Left renal cortex interstitium (tissue), 4 donors: ENCODE data around the gene ZSWIM6. TPM values are rescaled to one million over a fixed set of nuclear protein-coding genes. Genes with fewer than 3 reads are reported as not detected.

Experiments used
- DNase-seq, 4 donors: peaks; one replicate each; pipeline ENCODE4 v3.0.0-alpha.2; 2013; ENCODE audit warnings: low read depth in 4 of 4, low spot score in 2 of 4, missing footprints in 1 of 4
- polyA plus RNA-seq, 4 donors: library from polyadenylated mRNA; unstranded; fragments of 120-200 nt; gene quantifications; one replicate each; pipeline ENCODE4 v1.2.1, GENCODE V29; 2013; ENCODE audit not compliant: insufficient read length in 4 of 4

Gene ZSWIM6
- polyA plus RNA-seq, 4 donors: 22.3 to 35.4 (median 26.9) TPM

DNA sequence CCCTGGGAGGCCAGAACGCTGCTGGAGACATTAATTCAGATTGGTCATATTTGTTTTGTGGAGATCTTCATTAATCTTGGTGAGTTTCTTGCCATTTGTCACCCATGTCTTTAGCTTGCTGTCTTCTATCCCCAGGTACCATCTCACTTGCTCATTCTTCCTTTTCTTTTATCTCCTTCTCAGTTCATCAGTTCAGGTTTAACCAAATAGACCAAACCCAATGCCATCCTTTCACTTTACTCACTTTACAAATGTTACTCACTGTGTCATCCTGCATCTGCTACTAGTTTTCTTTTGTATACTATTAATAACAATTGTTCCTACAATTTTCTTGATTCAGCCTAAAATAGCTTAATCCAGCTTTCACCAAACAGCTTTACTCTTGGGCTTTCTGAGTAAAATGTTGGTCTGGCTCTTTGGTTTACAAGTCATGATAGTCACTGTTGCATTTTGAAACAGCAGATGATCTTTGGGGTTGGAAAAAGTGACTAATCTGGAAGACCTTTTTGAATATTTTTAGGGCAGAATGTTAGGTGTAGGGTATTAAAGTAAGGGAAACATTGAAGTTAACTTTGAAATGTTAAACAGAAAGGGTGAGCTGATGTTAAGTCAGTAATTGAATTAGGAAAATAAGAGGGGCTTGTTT, 246.9 kb downstream of the ZSWIM6 start:
- no peak for DNase-seq

DNA sequence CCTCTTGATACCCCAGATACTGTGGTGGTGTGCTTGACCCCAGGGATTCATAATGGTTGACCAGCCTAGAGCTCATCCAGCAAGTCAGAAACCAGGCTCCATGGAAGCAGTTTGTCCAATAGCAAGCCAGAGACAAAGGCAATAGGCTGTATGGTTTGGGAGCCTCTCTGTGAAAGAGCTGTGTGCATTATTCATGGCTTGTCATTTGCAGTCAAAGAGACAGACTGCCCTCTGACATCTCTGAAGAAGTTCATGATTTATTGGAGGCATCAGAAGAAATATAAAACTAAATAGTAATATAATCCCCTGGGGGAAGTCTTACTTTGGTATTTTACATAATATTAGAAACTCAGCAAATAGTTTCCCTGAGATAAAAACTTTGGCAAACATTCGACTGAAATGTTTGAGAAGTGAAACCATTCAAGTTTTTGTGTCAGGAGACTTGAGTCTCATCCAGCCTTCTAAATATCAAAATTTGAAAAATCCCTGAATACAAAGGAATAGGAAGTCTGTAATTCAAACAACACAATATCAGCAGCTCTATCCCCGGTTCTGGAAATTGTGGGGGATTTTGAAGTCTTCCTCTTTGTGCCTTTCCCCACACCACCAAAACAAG, 250.3 kb downstream of the ZSWIM6 start:
- DNase-seq: no peak

DNA sequence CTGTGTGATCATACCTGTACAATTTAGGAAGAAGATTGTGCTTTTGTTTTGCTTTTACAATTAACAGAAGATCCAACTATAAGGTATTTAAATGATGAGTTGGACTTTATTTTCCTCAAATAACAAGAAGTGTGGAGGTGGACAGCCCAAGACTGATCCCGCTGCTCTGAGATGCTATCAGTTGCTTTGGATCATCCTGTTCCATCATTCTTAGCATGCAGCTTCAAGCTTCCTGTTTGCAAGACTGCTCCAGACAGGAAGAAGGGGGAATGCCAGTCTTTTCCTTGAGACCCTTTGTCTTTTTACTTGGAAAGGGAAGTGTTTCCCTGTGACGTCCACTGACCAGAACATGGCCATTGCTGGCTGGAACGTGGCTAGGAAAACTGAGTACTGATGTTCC, 250.8 kb downstream of the ZSWIM6 start:
- no peak for DNase-seq

DNA sequence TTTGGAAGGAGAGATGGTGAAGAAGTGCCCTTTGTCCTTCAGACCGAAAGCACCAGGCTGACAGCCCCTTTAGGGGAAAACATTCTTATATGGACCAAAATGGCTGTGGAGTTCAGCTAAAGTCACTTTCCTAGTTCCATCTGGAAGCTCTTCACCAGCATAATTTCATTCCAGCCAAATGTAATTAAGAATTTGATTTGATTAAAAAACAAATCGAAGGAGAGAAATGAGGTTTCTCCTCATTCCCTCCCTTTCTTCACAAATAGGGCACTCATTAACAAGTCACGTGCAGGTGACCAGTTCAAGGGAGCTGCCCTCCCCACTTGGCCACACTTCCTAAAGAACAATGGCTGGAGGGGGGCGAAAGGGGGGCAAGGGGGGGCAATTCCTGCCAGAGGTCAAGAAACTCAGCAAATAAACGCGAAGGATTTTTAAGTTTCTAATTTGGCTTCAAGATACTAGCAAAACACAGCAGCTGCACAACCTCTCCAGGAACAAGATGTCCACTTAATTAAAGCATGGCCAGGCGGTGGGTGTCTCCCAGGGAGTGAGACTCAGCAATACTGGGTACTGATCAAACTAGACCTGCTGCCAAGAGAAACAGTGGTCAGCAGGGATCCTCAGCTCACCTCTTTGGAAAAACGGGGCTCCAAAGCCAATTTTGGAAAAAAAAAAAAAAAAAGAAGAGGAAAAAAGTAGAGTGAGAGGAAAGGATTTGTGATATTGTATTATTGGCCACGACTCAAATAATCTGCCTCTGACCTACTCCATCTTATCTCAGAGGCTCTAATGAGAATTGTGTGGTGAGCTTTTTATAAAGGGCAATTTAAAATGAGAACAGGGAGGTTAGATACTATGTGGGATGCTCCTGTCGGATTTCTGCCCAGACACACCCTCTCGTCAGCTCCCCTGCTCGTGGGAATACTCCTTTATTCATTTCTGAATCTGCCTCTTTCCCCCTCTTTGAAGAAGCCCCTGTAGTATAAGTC, 254.3 kb downstream of the ZSWIM6 start:
- no peak for DNase-seq

- DNase-seq: no peak
Observed at GRCh38 chr5:61587125-61587524, 255.1 kb downstream of the ZSWIM6 start.

- DNase-seq: no peak
Observed at GRCh38 chr5:61588216-61588615, 256.2 kb downstream of the ZSWIM6 start.

DNA sequence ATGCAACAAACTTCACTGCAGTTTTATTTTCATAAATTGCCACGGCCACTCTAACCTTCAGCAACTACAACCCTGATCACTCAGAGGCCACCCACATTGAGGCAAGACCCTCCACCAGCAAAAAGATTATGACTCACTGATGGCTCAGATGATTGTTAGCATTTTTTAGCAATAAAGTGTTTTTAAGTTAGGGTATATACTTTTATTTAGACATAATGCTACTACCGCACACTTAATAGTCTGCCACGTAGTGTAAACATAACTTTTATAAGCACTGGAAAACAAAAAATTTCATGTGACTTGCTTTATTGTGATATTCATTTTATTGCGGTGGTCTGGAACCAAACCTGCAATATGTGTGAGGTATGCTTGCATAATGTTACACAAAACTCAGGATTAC, 257.9 kb downstream of the ZSWIM6 start:
- no peak for DNase-seq

DNA sequence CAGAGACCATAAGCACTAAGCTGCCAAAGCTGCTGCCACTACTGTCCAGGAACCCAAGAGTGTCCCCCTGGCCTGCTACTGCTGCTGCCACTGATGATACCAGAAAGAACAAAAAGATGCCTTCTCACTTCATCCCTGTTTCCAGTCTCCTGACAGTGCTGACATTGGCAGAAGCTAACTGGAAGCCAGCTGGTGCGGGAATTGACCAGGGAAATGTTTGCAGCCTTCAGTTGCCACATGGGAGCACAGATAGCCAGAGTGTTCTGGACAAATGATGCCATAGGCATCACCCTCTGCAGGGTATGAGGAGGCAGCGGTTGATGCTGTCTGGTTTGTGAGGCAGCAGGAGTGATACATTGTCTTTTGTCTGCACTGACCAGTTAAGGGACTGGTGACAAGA, 258.4 kb downstream of the ZSWIM6 start:
- no peak for DNase-seq

- DNase-seq: no peak
Observed at GRCh38 chr5:61591859-61592258, 259.8 kb downstream of the ZSWIM6 start.

GRCh38 chr5:61595426-61595825, 263.4 kb downstream of the ZSWIM6 start:
- DNase-seq: no peak

Other genes starting within 250 kb of the ZSWIM6 start
- gene SMIM15, start 169.8 kb upstream of the ZSWIM6 start, polyA plus RNA-seq: 10 to 100 TPM; 82.8 to 97.9 (median 90.3) TPM